ENCODE results near the gene FBLN2. TPM values are rescaled to one million over a fixed set of nuclear protein-coding genes. Genes with fewer than 3 reads are reported as not detected.

FBLN2 gene
- total RNA-seq, 1 experiment from 2014 or later = 0.39 TPM

DNA sequence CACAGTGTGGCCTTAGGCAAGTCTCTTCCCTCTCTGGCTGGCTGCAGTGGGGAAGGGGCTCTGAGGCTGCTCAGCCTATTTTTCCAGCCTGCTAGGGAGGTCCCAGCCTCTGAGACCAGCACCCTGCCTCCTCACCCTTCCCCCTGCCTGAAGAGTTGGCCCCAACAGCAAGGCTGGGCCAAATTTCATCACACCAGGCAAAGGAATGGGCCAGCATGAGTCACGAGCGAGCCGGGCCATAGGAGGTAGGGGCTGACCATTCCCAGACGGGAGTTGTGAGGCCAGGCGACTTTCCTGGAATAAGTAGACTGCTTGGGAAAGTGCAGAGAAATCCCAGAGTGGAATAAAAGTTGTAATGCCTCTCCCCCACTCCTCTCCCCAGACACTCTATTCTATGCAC is 5.7 kb upstream of the FBLN2 start:
- ChIA-PET CTCF (no interaction called here), POLR2A (no interaction called here), RAD21 (ENCODE audit: low non-redundant PET in 1 of 2, low total read pairs in 2 of 2, uncharacterized antibody in 2 of 2, unreplicated experiment in 2 of 2) (no interaction called here)
- no peaks in the 10 kb centered on the region for H4K20me1 ChIP-seq (ENCODE audit: insufficient read depth)
- H3K4me3 ChIP-seq (replicated peaks in 1 of 2; ENCODE audit: low read depth in 1 of 2, low read length in 2 of 2) = no peak overlapping the region
- H3K9me3 ChIP-seq (ENCODE audit: control insufficient read depth in 1 of 2, insufficient read depth in 1 of 2, low read depth in 1 of 2, low read length in 2 of 2) = peaks cover 0 to 8% of the 10 kb centered on the region in 2 experiments; a peak in 1 of 4 replicates
- H3K4me2 ChIP-seq (ENCODE audit: low read length) = no peak overlapping the region
- intact Hi-C loops (cut with micrococcal nuclease) = no loop called here
- BruUV-seq (replicated peaks) = no TSS peak
- no peaks in the 10 kb centered on the region for H3K36me3 ChIP-seq (ENCODE audit: control insufficient read depth in 1 of 2, insufficient read depth in 2 of 2, low read length in 2 of 2)
- no peaks in the 10 kb centered on the region for H3K27me3 ChIP-seq (ENCODE audit: insufficient read depth, low read length)
- H2AFZ ChIP-seq (ENCODE audit: low read depth, low read length, poor library complexity, severe bottlenecking) = no peak overlapping the region
- no peaks in the 10 kb centered on the region for H3K79me2 ChIP-seq (ENCODE audit: insufficient read depth, low read length)
- TF ChIP-seq CTCF (IDR thresholded peaks at IDR 0.05 in 2 of 3, conservative IDR thresholded peaks at IDR 0.05 in 1 of 3; ENCODE audit: borderline replicate concordance in 1 of 3, insufficient read depth in 1 of 3, low read depth in 2 of 3, low read length in 2 of 3) = no peak
- TF ChIP-seq REST (IDR thresholded peaks at IDR 0.05; ENCODE audit: low read depth) = no peak
- TF ChIP-seq FOSL1 (IDR thresholded peaks at IDR 0.05; ENCODE audit: low read depth) = no peak
- TF ChIP-seq EZH2 (IDR thresholded peaks at IDR 0.05) = no peak
- no peak for TF ChIP-seq ELF1 (IDR thresholded peaks at IDR 0.05; ENCODE audit: borderline replicate concordance, low read depth)
- TF ChIP-seq EGR1 (IDR thresholded peaks at IDR 0.05; ENCODE audit: low read depth) = no peak
- no peak for TF ChIP-seq TCF7L2 (IDR thresholded peaks at IDR 0.05; ENCODE audit: borderline replicate concordance, extremely low read depth, insufficient read depth, insufficient read length)
- no peak for TF ChIP-seq YY1 (IDR thresholded peaks at IDR 0.05; ENCODE audit: extremely low read depth, insufficient replicate concordance, low read depth, low read length)
- TF ChIP-seq, protein P1, sequence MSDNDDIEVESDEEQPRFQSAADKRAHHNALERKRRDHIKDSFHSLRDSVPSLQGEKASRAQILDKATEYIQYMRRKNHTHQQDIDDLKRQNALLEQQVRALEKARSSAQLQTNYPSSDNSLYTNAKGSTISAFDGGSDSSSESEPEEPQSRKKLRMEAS (IDR thresholded peaks at IDR 0.05) = no peak
- TF ChIP-seq POLR2A (IDR thresholded peaks at IDR 0.05; ENCODE audit: borderline replicate concordance, extremely low read depth, insufficient read depth, insufficient read length) = no peak
- TF ChIP-seq ZFX (IDR thresholded peaks at IDR 0.05) = no peak
- TF ChIP-seq EZH2phosphoT487 (IDR thresholded peaks at IDR 0.05; ENCODE audit: borderline replicate concordance) = no peak
- TF ChIP-seq POLR2AphosphoS5 (IDR thresholded peaks at IDR 0.05; ENCODE audit: low read depth, low read length) = no peak
- no peak for TF ChIP-seq SRF (IDR thresholded peaks at IDR 0.05; ENCODE audit: low read depth)
- no peak for TF ChIP-seq JUND (IDR thresholded peaks at IDR 0.05)
- no peak for TF ChIP-seq SP1 (IDR thresholded peaks at IDR 0.05; ENCODE audit: low read depth)
- DNase-seq (ENCODE audit: low read depth, low spot score) = no peak
- H3K9me2 ChIP-seq (ENCODE audit: insufficient read depth) = no peaks in the 10 kb centered on the region
- ATAC-seq = no peak
- no peak overlapping the region for H3K9ac ChIP-seq (ENCODE audit: low read length)
- H3K27ac ChIP-seq (ENCODE audit: low read depth, low read length) = no peak overlapping the region
- H3K4me1 ChIP-seq (ENCODE audit: control insufficient read depth in 1 of 2, insufficient read depth in 2 of 2, low read length in 2 of 2) = peaks cover 15 to 38% of the 10 kb centered on the region in 2 experiments

Measured in HCT116 (cell line).